Mesothelial cell of epicardium (in vitro differentiated cells): Measurements from ENCODE around the gene ELAPOR1. TPM values are rescaled to one million over a fixed set of nuclear protein-coding genes. Genes with fewer than 3 reads are reported as not detected.

Experiments used
- DNase-seq, 2 experiments: peaks; one replicate each; pipeline ENCODE4 v3.0.0; 2021; ENCODE audit warnings: low spot score in 2 of 2; ENCODE audit not compliant: unreplicated experiment in 2 of 2
- H3K27ac Mint-ChIP-seq: 2 replicates; pipeline ENCODE4 v1.8.0; 2021; ENCODE audit warnings: mixed read lengths
- H3K27me3 Mint-ChIP-seq: 2 replicates; pipeline ENCODE4 v1.8.0; 2021; ENCODE audit warnings: low read depth, mixed read lengths
- H3K36me3 Mint-ChIP-seq: 2 replicates; pipeline ENCODE4 v1.8.0; 2021; ENCODE audit warnings: mixed read lengths
- H3K4me1 Mint-ChIP-seq: 2 replicates; pipeline ENCODE4 v1.8.0; 2021; ENCODE audit warnings: mixed read lengths
- H3K4me3 Mint-ChIP-seq: 2 replicates; pipeline ENCODE4 v1.8.0; 2021; ENCODE audit warnings: mild to moderate bottlenecking, moderate library complexity, mixed read lengths
- H3K9me3 Mint-ChIP-seq: 2 replicates; pipeline ENCODE4 v1.8.0; 2021; ENCODE audit warnings: mixed read lengths
- CTCF ChIP-seq: fragments of 200-600 bp; sonication (generic); IDR thresholded peaks from one replicate; pipeline ENCODE4 v1.5.0; 2021; ENCODE audit warnings: antibody characterized with exemption; ENCODE audit not compliant: unreplicated experiment
- total RNA-seq: library from RNA; stranded (reverse); gene quantifications from 3 replicates; pipeline ENCODE4 v1.2.1, GENCODE V29; 2021

Gene ELAPOR1
- total RNA-seq, 1 donor from 2014 or later, result 0.80 TPM

GRCh38 chr1:109149874-109150601 is 36.1 kb downstream of the ELAPOR1 start:
- no peak for TF ChIP-seq CTCF
- DNase-seq, result no peak
- Mint-ChIP-seq H3K9me3 (no peaks in the 10 kb centered on the region), H3K4me1 (peaks cover 2% of the 10 kb centered on the region), H3K27me3 (no peaks in the 10 kb centered on the region), H3K27ac (no peak overlapping the region), H3K4me3 (no peak overlapping the region), H3K36me3 (no peaks in the 10 kb centered on the region)

- Mint-ChIP-seq H3K27me3 (no peaks in the 10 kb centered on the region), H3K4me1 (peaks cover 2% of the 10 kb centered on the region), H3K27ac (no peak overlapping the region), H3K9me3 (no peaks in the 10 kb centered on the region), H3K36me3 (no peaks in the 10 kb centered on the region), H3K4me3 (no peak overlapping the region)
- no peak for TF ChIP-seq CTCF
- DNase-seq, result no peak
Measured at GRCh38 chr1:109151146-109151990, 37.5 kb downstream of the ELAPOR1 start.

- no peak for TF ChIP-seq CTCF
- H3K4me1 Mint-ChIP-seq, result peaks cover 2% of the 10 kb centered on the region
- no peaks in the 10 kb centered on the region for H3K27me3 Mint-ChIP-seq
- H3K4me3 Mint-ChIP-seq, result no peak overlapping the region
- no peak overlapping the region for H3K27ac Mint-ChIP-seq
- no peaks in the 10 kb centered on the region for H3K36me3 Mint-ChIP-seq
- H3K9me3 Mint-ChIP-seq, result no peaks in the 10 kb centered on the region
- no peak for DNase-seq
Measured at GRCh38 chr1:109152196-109152595, 38.3 kb downstream of the ELAPOR1 start.

- Mint-ChIP-seq H3K9me3 (no peaks in the 10 kb centered on the region), H3K4me1 (peaks cover 3% of the 10 kb centered on the region), H3K4me3 (no peak overlapping the region), H3K27ac (no peak overlapping the region), H3K36me3 (no peaks in the 10 kb centered on the region), H3K27me3 (no peaks in the 10 kb centered on the region)
- no peak for TF ChIP-seq CTCF
- no peak for DNase-seq
Measured at GRCh38 chr1:109156916-109157385, 43.0 kb downstream of the ELAPOR1 start.

GRCh38 chr1:109158433-109158832 is 44.5 kb downstream of the ELAPOR1 start:
- no peak for TF ChIP-seq CTCF
- no peak overlapping the region for H3K27ac Mint-ChIP-seq
- no peaks in the 10 kb centered on the region for H3K9me3 Mint-ChIP-seq
- DNase-seq, result no peak
- H3K4me1 Mint-ChIP-seq, result peaks cover 8% of the 10 kb centered on the region
- H3K27me3 Mint-ChIP-seq, result no peaks in the 10 kb centered on the region
- H3K4me3 Mint-ChIP-seq, result no peak overlapping the region
- no peaks in the 10 kb centered on the region for H3K36me3 Mint-ChIP-seq
